ENCODE measurements around the gene CCDC83.

The CCDC83 gene

DNA sequence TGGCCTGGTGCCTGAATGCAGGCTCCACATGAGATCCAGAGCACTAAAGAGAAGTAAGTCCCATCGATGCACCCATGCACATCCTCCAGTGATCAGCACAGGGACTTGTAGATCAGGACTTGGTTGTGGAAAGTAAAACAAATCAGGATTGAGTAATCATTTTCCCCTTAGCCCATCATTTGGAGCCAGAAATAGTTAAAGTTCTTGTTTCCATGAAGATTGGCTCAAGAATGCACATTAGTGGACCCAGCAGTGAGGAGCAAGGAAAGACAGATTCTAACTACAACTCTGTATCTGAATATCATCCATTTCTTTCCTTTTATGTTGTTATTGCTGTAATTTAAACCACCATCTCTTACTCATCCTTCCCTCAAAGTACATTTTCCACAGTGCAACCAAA is 19.1 kb downstream of the CCDC83 start:
- DNase-seq (ENCODE audit: extremely low read depth, insufficient read length), result no peak
- no peak overlapping the region for H3K4me3 ChIP-seq (replicated peaks; ENCODE audit: low read depth, low read length)
- no peaks in the 10 kb centered on the region for H3K27me3 ChIP-seq (replicated peaks; ENCODE audit: control insufficient read depth, insufficient read depth, low read length)
- no peaks in the 10 kb centered on the region for H3K36me3 ChIP-seq (ENCODE audit: control insufficient read depth, insufficient read depth, low read length)
- TF ChIP-seq, protein P1, sequence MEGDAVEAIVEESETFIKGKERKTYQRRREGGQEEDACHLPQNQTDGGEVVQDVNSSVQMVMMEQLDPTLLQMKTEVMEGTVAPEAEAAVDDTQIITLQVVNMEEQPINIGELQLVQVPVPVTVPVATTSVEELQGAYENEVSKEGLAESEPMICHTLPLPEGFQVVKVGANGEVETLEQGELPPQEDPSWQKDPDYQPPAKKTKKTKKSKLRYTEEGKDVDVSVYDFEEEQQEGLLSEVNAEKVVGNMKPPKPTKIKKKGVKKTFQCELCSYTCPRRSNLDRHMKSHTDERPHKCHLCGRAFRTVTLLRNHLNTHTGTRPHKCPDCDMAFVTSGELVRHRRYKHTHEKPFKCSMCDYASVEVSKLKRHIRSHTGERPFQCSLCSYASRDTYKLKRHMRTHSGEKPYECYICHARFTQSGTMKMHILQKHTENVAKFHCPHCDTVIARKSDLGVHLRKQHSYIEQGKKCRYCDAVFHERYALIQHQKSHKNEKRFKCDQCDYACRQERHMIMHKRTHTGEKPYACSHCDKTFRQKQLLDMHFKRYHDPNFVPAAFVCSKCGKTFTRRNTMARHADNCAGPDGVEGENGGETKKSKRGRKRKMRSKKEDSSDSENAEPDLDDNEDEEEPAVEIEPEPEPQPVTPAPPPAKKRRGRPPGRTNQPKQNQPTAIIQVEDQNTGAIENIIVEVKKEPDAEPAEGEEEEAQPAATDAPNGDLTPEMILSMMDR (IDR thresholded peaks at IDR 0.05; ENCODE audit: insufficient read depth, low read length, poor library complexity, severe bottlenecking), result no peak

DNA sequence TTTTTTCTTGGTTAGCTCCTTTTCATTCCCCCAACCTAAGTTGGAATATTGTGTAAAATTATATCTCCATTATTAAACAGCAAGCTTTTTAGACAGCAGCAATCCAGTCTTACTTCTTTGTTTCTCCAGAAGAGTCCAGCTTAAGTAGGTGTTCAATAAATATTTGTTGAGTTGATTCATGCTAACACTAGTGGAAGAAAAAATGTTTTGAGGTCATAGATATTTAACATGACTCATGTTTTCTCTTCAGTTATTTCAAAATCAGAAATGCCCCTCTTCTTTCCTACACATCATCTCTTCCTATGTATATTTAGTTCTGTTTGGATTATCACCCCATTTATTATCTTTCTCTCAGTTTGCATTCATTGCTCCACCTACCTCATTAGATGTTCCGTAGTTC is 20.3 kb downstream of the CCDC83 start:
- Histone ChIP-seq H3K27me3 (replicated peaks; ENCODE audit: control insufficient read depth, insufficient read depth, low read length) (no peaks in the 10 kb centered on the region), H3K4me3 (replicated peaks; ENCODE audit: low read depth, low read length) (no peak overlapping the region), H3K36me3 (ENCODE audit: control insufficient read depth, insufficient read depth, low read length) (no peaks in the 10 kb centered on the region)
- TF ChIP-seq, protein P1 (IDR thresholded peaks at IDR 0.05; ENCODE audit: insufficient read depth, low read length, poor library complexity, severe bottlenecking), result no peak
- DNase-seq (ENCODE audit: extremely low read depth, insufficient read length), result no peak

DNA sequence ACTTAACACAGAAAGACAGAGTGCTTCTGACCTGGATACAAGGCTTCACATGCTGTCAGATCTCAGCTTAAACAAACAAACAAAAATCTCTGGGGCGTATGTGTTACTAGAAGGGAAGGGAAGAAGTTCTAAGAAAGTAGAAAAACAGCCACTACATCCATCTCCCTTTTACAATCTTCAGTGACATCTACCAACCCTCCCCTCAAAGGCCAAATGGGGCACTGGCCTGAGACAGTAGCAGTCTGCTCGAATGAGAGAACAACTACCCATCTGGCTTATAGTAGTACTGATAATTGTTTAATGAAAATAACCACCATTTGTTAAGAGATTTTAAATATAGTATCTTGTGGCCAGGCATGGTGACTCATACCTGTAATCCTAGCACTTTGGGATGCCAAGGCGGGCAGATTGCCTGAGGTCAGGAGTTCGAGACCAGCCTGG is 29.4 kb downstream of the CCDC83 start:
- no peaks in the 10 kb centered on the region; the same call in 1 of the 2 replicates for H3K27me3 ChIP-seq (replicated peaks; ENCODE audit: control insufficient read depth, insufficient read depth, low read length)
- no peak overlapping the region for H3K4me3 ChIP-seq (replicated peaks; ENCODE audit: low read depth, low read length)
- no peaks in the 10 kb centered on the region for H3K36me3 ChIP-seq (ENCODE audit: control insufficient read depth, insufficient read depth, low read length)
- TF ChIP-seq, protein P1 (IDR thresholded peaks at IDR 0.05; ENCODE audit: insufficient read depth, low read length, poor library complexity, severe bottlenecking), result no peak
- DNase-seq (ENCODE audit: extremely low read depth, insufficient read length), result no peak

DNA sequence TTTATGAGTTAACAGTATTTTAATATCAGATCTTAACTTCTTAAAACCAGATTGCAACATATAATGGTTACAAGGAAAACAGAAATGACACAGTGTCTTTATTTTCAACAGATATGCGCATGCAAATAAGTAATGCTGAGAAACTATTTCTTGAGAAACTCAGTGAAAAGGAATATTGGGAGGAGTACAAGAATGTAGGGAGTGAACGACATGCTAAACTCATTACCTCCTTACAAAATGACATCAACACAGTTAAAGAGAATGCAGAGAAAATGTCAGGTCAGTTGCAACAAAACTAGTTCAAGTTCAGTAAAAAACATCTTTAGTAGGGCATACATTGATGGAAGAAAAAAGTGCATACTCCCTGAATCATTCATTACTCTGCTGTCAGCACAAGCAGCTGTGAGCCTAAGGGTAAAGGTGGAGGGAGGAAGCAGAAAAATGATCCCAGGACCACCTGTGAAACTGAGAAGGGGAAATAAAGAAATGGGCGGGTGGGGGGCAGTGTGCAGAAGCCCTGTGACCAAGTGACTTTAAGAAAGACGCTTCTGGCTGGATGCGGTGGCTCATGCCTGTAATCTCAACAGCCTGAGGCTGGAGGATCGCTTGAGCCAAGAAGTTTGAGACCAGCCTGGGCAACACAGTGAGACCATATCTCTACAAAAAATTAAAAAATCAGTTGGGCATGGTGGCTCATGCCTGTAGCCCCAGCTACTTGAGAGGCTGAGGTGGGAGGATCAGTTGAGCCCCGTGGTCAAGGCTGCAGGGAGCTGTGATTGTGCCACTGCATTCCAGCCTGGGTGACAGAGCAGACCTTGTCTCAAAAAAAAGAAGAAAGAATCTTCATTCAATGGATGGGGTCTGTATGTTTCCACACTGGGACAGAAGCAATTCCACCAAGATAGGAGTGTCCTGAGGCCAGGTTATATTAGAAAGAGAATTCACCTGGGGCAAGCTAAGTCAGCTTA is 31.2 kb downstream of the CCDC83 start:
- no peak for DNase-seq (ENCODE audit: extremely low read depth, insufficient read length)
- Histone ChIP-seq H3K27me3 (replicated peaks; ENCODE audit: control insufficient read depth, insufficient read depth, low read length) (no peaks in the 10 kb centered on the region; the same call in 1 of the 2 replicates), H3K4me3 (replicated peaks; ENCODE audit: low read depth, low read length) (no peak overlapping the region), H3K36me3 (ENCODE audit: control insufficient read depth, insufficient read depth, low read length) (no peaks in the 10 kb centered on the region)
- TF ChIP-seq, protein P1 (IDR thresholded peaks at IDR 0.05; ENCODE audit: insufficient read depth, low read length, poor library complexity, severe bottlenecking), result no peak

DNA sequence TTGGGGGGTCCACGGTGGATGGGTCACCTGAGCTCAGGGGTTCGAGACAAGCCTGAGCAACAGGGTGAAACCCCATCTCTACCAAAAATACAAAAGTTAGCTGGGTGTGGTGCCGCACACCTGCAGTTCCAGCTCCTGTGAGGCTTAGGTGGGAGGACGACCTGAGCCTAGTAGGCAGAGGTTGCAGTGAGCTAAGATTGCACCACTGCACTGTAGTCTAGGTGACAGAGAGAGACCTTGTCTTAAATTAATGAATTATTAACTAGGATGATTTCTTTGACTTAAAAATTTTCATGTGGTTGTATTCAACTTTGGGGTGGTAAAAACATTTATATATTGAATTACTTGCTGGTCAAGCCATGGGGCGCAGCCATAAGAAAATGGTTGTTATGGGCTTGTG is 33.9 kb downstream of the CCDC83 start:
- H3K27me3 ChIP-seq (replicated peaks; ENCODE audit: control insufficient read depth, insufficient read depth, low read length), result no peaks in the 10 kb centered on the region; the same call in 1 of the 2 replicates
- H3K36me3 ChIP-seq (ENCODE audit: control insufficient read depth, insufficient read depth, low read length), result no peaks in the 10 kb centered on the region
- no peak for DNase-seq (ENCODE audit: extremely low read depth, insufficient read length)
- TF ChIP-seq, protein P1 (IDR thresholded peaks at IDR 0.05; ENCODE audit: insufficient read depth, low read length, poor library complexity, severe bottlenecking), result no peak
- H3K4me3 ChIP-seq (replicated peaks; ENCODE audit: low read depth, low read length), result no peak overlapping the region
